HG02588 (cell line): Measurements from ENCODE around the gene MED15.

ENCODE experiments used
- ATAC-seq: cut with Tn5 transposase; IDR thresholded peaks from one replicate; pipeline ENCODE4 v1.9.1; 2021; ENCODE audit warnings: mild to moderate bottlenecking, moderate library complexity; ENCODE audit not compliant: unreplicated experiment

The MED15 gene

GRCh38 chr22:20550057-20550817 lies 42.8 kb downstream of the MED15 start:
- ATAC-seq: no peak

- no peak for ATAC-seq
Measured at GRCh38 chr22:20550851-20551744, 43.7 kb downstream of the MED15 start.

- ATAC-seq: no peak
Measured at GRCh38 chr22:20551805-20552442, 44.5 kb downstream of the MED15 start.

GRCh38 chr22:20552443-20553401 lies 45.3 kb downstream of the MED15 start:
- no peak for ATAC-seq

- ATAC-seq: no peak
Measured at GRCh38 chr22:20553947-20554741, 46.7 kb downstream of the MED15 start.

GRCh38 chr22:20554824-20555223 lies 47.4 kb downstream of the MED15 start:
- no peak for ATAC-seq

- no peak for ATAC-seq
Measured at GRCh38 chr22:20558534-20558933, 51.1 kb downstream of the MED15 start.

GRCh38 chr22:20559174-20559760 lies 51.9 kb downstream of the MED15 start:
- ATAC-seq: no peak

GRCh38 chr22:20560716-20561115 lies 53.3 kb downstream of the MED15 start:
- no peak for ATAC-seq

GRCh38 chr22:20561882-20562281 lies 54.5 kb downstream of the MED15 start:
- ATAC-seq: no peak

GRCh38 chr22:20562607-20563465 lies 55.4 kb downstream of the MED15 start:
- ATAC-seq: no peak

- no peak for ATAC-seq
Measured at GRCh38 chr22:20563466-20563906, 56.1 kb downstream of the MED15 start.

GRCh38 chr22:20563941-20564371 lies 56.5 kb downstream of the MED15 start:
- ATAC-seq: no peak

- no peak for ATAC-seq
Measured at GRCh38 chr22:20565079-20565734, 57.8 kb downstream of the MED15 start.

GRCh38 chr22:20565761-20566160 lies 58.4 kb downstream of the MED15 start:
- ATAC-seq: no peak

GRCh38 chr22:20566420-20567260 lies 59.2 kb downstream of the MED15 start:
- ATAC-seq: no peak

GRCh38 chr22:20567371-20567847 lies 60.0 kb downstream of the MED15 start:
- ATAC-seq: no peak
